ENCODE results near the gene ATP2A2. TPM values are rescaled to one million over a fixed set of nuclear protein-coding genes. Genes with fewer than 3 reads are reported as not detected.
A peak's percentile ranks its signal among the peaks of the same experiment; 100 is the strongest.

Gene ATP2A2
- polyA plus RNA-seq, 1 donor (not counting 4 experiments of a cell fraction or from before 2014, with no cell fraction given), result 127 TPM

DNA sequence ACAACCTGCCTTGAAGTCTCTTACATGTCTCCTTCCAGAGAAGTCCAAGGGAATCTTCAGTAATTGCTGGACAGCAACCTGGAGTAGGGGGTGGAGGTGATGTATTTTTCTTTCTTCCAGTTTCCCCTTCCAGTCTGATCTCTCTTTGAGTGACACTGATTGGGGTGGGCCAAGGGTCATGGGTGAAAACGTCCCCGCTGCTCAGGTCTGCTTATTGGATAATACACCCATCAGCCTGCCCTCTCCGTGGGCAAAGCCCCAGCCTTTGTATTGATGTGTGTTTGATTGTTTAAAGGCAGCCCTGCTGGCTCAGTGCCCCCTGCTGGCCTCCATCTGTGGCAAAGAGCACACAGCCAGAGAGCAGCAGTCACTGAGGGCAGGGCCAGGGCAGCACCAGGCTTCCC lies 35.7 kb upstream of the ATP2A2 start:
- FAIRE-seq (no peak), DNase-seq (ENCODE audit: low read depth, low spot score) (no peak)
- dilution Hi-C loops (cut with MboI; ENCODE audit: extremely low pct_ligation_motif_present, low sequenced_read_pairs), result no loop called here
- Histone ChIP-seq H3K9ac (ENCODE audit: control insufficient read depth, extremely low read depth, insufficient read depth, low read length) (no peak overlapping the region), H3K4me2 (ENCODE audit: control insufficient read depth, extremely low read depth, insufficient read depth, low read depth, low read length) (no peak overlapping the region), H3K9me1 (ENCODE audit: control insufficient read depth, extremely low read depth, insufficient read depth, low read length) (no peaks in the 10 kb centered on the region), H3K27me3 (ENCODE audit: control insufficient read depth, extremely low read depth, insufficient read depth, low read length) (no peaks in the 10 kb centered on the region), H3K4me1 (ENCODE audit: control insufficient read depth, extremely low read depth, insufficient read depth, low read length) (peaks cover 30% of the 10 kb centered on the region), H2AFZ (ENCODE audit: control insufficient read depth, low read length) (no peak overlapping the region), H3K36me3 (ENCODE audit: control insufficient read depth in 2 of 2, extremely low read depth in 1 of 2, insufficient read depth in 2 of 2, low read length in 2 of 2) (no peaks in the 10 kb centered on the region), H3K27ac (ENCODE audit: control insufficient read depth, insufficient read depth, low read length) (no peak overlapping the region), H3K79me2 (ENCODE audit: control insufficient read depth, insufficient read depth, low read length) (no peaks in the 10 kb centered on the region), H3K9me3 (ENCODE audit: control insufficient read depth, low read depth, low read length) (no peaks in the 10 kb centered on the region), H3K4me3 (ENCODE audit: control insufficient read depth in 2 of 3, extremely low read depth in 1 of 3, insufficient read depth in 2 of 3, low read depth in 1 of 3, low read length in 3 of 3) (no peak overlapping the region), H4K20me1 (ENCODE audit: control insufficient read depth, extremely low read depth, insufficient read depth, low read length) (no peaks in the 10 kb centered on the region)
- TF ChIP-seq EZH2 (IDR thresholded peaks at IDR 0.05; ENCODE audit: low read length), result no peak
- TF ChIP-seq, protein P1, sequence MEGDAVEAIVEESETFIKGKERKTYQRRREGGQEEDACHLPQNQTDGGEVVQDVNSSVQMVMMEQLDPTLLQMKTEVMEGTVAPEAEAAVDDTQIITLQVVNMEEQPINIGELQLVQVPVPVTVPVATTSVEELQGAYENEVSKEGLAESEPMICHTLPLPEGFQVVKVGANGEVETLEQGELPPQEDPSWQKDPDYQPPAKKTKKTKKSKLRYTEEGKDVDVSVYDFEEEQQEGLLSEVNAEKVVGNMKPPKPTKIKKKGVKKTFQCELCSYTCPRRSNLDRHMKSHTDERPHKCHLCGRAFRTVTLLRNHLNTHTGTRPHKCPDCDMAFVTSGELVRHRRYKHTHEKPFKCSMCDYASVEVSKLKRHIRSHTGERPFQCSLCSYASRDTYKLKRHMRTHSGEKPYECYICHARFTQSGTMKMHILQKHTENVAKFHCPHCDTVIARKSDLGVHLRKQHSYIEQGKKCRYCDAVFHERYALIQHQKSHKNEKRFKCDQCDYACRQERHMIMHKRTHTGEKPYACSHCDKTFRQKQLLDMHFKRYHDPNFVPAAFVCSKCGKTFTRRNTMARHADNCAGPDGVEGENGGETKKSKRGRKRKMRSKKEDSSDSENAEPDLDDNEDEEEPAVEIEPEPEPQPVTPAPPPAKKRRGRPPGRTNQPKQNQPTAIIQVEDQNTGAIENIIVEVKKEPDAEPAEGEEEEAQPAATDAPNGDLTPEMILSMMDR (optimal IDR thresholded peaks at IDR 0.05 in 1 of 3, IDR thresholded peaks at IDR 0.05 in 1 of 3, conservative IDR thresholded peaks at IDR 0.05 in 1 of 3; ENCODE audit: extremely low read depth in 1 of 3, insufficient read depth in 2 of 3, low read length in 3 of 3), result peak; percentile 44 to 79 (median 69)

DNA sequence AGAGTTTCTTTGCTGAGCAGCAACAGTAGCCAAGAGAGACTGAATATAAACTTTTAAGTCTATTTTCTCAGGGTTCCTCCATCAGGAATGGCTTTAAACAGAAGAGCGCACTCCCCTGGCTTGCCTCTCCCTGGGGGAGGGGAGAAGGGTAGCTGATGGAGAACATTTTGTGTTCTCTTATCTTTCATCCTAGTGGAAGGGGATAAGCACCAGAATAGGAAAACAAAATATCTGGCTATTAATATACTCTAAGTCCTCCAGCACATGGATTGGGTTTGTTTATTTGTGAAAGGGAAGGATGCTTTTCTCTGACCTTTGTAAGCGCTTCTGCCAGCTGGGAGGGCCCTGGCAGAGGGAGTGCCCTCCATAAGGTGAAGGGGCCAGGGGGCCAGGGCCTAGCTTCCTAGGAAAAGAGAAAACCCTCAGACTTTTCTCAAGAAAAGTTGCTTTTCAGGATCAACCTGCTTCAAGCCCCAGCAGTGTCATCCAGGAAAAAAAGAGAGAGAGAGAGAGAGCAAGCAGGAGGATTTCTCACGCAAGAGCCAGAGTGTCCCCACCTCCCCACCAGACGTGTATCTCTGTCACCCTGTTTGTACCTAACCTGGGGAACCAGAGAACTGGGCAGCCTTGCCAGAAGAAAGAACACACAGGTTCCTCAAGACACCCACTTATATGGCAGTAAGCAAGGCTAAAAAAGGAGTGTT lies 34.3 kb upstream of the ATP2A2 start:
- peak overlapping the region; percentile 70 for H3K4me2 ChIP-seq (ENCODE audit: control insufficient read depth, extremely low read depth, insufficient read depth, low read depth, low read length)
- H3K4me3 ChIP-seq (ENCODE audit: control insufficient read depth in 2 of 3, extremely low read depth in 1 of 3, insufficient read depth in 2 of 3, low read depth in 1 of 3, low read length in 3 of 3), result peak overlapping the region; percentile 15 to 34 (median 28)
- no peaks in the 10 kb centered on the region for H4K20me1 ChIP-seq (ENCODE audit: control insufficient read depth, extremely low read depth, insufficient read depth, low read length)
- TF ChIP-seq, protein P1 (optimal IDR thresholded peaks at IDR 0.05 in 1 of 3, IDR thresholded peaks at IDR 0.05 in 1 of 3, conservative IDR thresholded peaks at IDR 0.05 in 1 of 3; ENCODE audit: extremely low read depth in 1 of 3, insufficient read depth in 2 of 3, low read length in 3 of 3), result no peak
- no peak for TF ChIP-seq EZH2 (IDR thresholded peaks at IDR 0.05; ENCODE audit: low read length)
- peak overlapping the region; percentile 9 for H2AFZ ChIP-seq (ENCODE audit: control insufficient read depth, low read length)
- peak overlapping the region; percentile 79 for H3K9ac ChIP-seq (ENCODE audit: control insufficient read depth, extremely low read depth, insufficient read depth, low read length)
- dilution Hi-C loops (cut with MboI; ENCODE audit: extremely low pct_ligation_motif_present, low sequenced_read_pairs), result no loop called here
- DNase-seq (ENCODE audit: low read depth, low spot score) (no peak), FAIRE-seq (peak; percentile 55)
- no peaks in the 10 kb centered on the region for H3K9me3 ChIP-seq (ENCODE audit: control insufficient read depth, low read depth, low read length)
- H3K27ac ChIP-seq (ENCODE audit: control insufficient read depth, insufficient read depth, low read length), result peak overlapping the region; percentile 95
- no peaks in the 10 kb centered on the region for H3K9me1 ChIP-seq (ENCODE audit: control insufficient read depth, extremely low read depth, insufficient read depth, low read length)
- peaks cover 30% of the 10 kb centered on the region for H3K4me1 ChIP-seq (ENCODE audit: control insufficient read depth, extremely low read depth, insufficient read depth, low read length)
- no peaks in the 10 kb centered on the region for H3K79me2 ChIP-seq (ENCODE audit: control insufficient read depth, insufficient read depth, low read length)
- H3K36me3 ChIP-seq (ENCODE audit: control insufficient read depth in 2 of 2, extremely low read depth in 1 of 2, insufficient read depth in 2 of 2, low read length in 2 of 2), result no peaks in the 10 kb centered on the region
- H3K27me3 ChIP-seq (ENCODE audit: control insufficient read depth, extremely low read depth, insufficient read depth, low read length), result no peaks in the 10 kb centered on the region
